ENCODE data around the gene SPNS1.

The SPNS1 gene

GRCh38 chr16:29025218-29025617 is 50.6 kb downstream of the SPNS1 start:
- TF ChIP-seq GATA3 (IDR thresholded peaks at IDR 0.05; ENCODE audit: low read depth, low read length) (no peak), GATA2 (IDR thresholded peaks at IDR 0.05; ENCODE audit: low read depth, low read length) (no peak)

- TF ChIP-seq GATA2 (IDR thresholded peaks at IDR 0.05; ENCODE audit: low read depth, low read length), result no peak
- no peak for TF ChIP-seq GATA3 (IDR thresholded peaks at IDR 0.05; ENCODE audit: low read depth, low read length)
Observed at GRCh38 chr16:29025735-29026134, 51.2 kb downstream of the SPNS1 start.

GRCh38 chr16:29028457-29029167 is 54.0 kb downstream of the SPNS1 start:
- TF ChIP-seq GATA2 (IDR thresholded peaks at IDR 0.05; ENCODE audit: low read depth, low read length), result no peak
- TF ChIP-seq GATA3 (IDR thresholded peaks at IDR 0.05; ENCODE audit: low read depth, low read length), result no peak

GRCh38 chr16:29029168-29029994 is 54.8 kb downstream of the SPNS1 start:
- TF ChIP-seq GATA2 (IDR thresholded peaks at IDR 0.05; ENCODE audit: low read depth, low read length), result no peak
- TF ChIP-seq GATA3 (IDR thresholded peaks at IDR 0.05; ENCODE audit: low read depth, low read length), result no peak

GRCh38 chr16:29030086-29030840 is 55.7 kb downstream of the SPNS1 start:
- no peak for TF ChIP-seq GATA2 (IDR thresholded peaks at IDR 0.05; ENCODE audit: low read depth, low read length)
- no peak for TF ChIP-seq GATA3 (IDR thresholded peaks at IDR 0.05; ENCODE audit: low read depth, low read length)
